Natural killer cell (primary cell): ENCODE data around the gene CDH13. TPM values are rescaled to one million over a fixed set of nuclear protein-coding genes. Genes with fewer than 3 reads are reported as not detected.

Experiments
- ATAC-seq, 3 donors: fragments of 150-1000 bp in 2 of 3; fragments of 200-7000 bp in 1 of 3; cut with Tn5 transposase; 1 replicate in 1 of 3; 2 replicates in 2 of 3; pipeline ENCODE4 v1.10.0; 2021; ENCODE audit warnings: mild to moderate bottlenecking in 2 of 3, moderate library complexity in 2 of 3
- DNase-seq, 2 donors: peaks; one replicate each; pipeline versions ENCODE4 v3.0.0 to v3.0.0-alpha.2; 2013 to 2021; ENCODE audit warnings: mixed read lengths in 1 of 2
- H3K27ac ChIP-seq: one replicate; pipeline ENCODE4 v1.5.1; 2013; ENCODE audit warnings: mild to moderate bottlenecking, low read length
- H3K27me3 ChIP-seq: one replicate; pipeline ENCODE4 v1.6.1; 2013; ENCODE audit warnings: low read length; ENCODE audit not compliant: control insufficient read depth, insufficient read depth
- H3K36me3 ChIP-seq: one replicate; pipeline ENCODE4 v1.6.1; 2013; ENCODE audit warnings: low read length; ENCODE audit not compliant: control insufficient read depth, insufficient read depth
- H3K4me1 ChIP-seq: one replicate; pipeline ENCODE4 v1.6.1; 2013; ENCODE audit warnings: low read length; ENCODE audit not compliant: control insufficient read depth, insufficient read depth
- H3K4me3 ChIP-seq: one replicate; pipeline ENCODE4 v1.5.1; 2013; ENCODE audit warnings: low read length
- H3K9me3 ChIP-seq: one replicate; pipeline ENCODE4 v1.6.1; 2013; ENCODE audit warnings: low read length; ENCODE audit not compliant: control insufficient read depth, insufficient read depth
- H3K27ac Mint-ChIP-seq, 2 donors: one replicate each; pipeline ENCODE4 v1.8.0; 2022; ENCODE audit warnings: mild to moderate bottlenecking in 2 of 2, mixed read lengths in 2 of 2, moderate library complexity in 1 of 2
- H3K27me3 Mint-ChIP-seq, 2 donors: one replicate each; pipeline ENCODE4 v1.8.0; 2022; ENCODE audit warnings: low read depth in 2 of 2, mixed read lengths in 2 of 2
- H3K36me3 Mint-ChIP-seq: one replicate; pipeline ENCODE4 v1.8.0; 2022; ENCODE audit warnings: mixed read lengths
- H3K4me1 Mint-ChIP-seq, 2 donors: one replicate each; pipeline ENCODE4 v1.8.0; 2022; ENCODE audit warnings: mixed read lengths in 2 of 2
- H3K4me3 Mint-ChIP-seq: one replicate; pipeline ENCODE4 v1.8.0; 2022; ENCODE audit warnings: mild to moderate bottlenecking, moderate library complexity, mixed read lengths
- H3K9me3 Mint-ChIP-seq, 2 donors: one replicate each; pipeline ENCODE4 v1.8.0; 2022; ENCODE audit warnings: mixed read lengths in 2 of 2
- WGBS: methylation state at CpG from one replicate; pipeline ENCODE4 v1.1.7; 2013; ENCODE audit warnings: missing lambda C conversion rate; ENCODE audit not compliant: insufficient coverage; 5-methylcytosine and 5-hydroxymethylcytosine counted together
- intact Hi-C: fragments of 100-400 bp; cut with micrococcal nuclease; formaldehyde crosslinking; loops from one replicate; pipeline ENCODE4 v1.14.2; 2022
- total RNA-seq, 4 donors: library from RNA; stranded (reverse); fragments of 120-200 nt in 1 of 4; gene quantifications; one replicate each; pipeline versions ENCODE4 v1.2.3 to v1.2.4, GENCODE V29; 2013 to 2022
- TF ChIP-seq, protein P1 (sequence below): fragments of 200-600 bp; IDR thresholded peaks from one replicate; pipeline ENCODE4 v1.8.0; 2022; ENCODE audit warnings: antibody characterized with exemption

The CDH13 gene
- total RNA-seq, 3 donors from 2014 or later (not counting 1 experiment from before 2014, with no cell fraction given), result not detected

DNA sequence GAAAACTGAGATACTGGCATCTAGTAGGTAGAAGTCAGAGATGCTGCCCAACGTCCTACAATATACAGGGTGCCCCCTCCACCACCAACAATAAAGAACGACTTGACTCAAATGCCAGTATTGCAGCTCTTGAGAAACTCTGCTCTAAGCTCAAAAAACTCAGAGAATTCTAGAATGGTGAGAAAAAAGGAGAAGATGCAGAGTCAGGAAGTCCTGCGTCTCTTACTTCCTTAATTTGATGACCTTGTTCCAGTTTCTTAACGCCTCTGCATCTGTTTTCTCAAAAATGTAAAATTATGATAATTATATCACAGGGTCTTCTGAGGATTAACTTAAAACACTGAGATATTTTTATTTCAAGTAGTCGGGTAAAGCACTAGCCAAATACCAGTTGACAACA, 1179.3 kb downstream of the CDH13 start:
- Histone ChIP-seq H3K9me3 (no peaks in the 10 kb centered on the region), H3K36me3 (peaks cover 5% of the 10 kb centered on the region), H3K27me3 (no peaks in the 10 kb centered on the region), H3K4me3 (no peak overlapping the region), H3K27ac (peak overlapping the region; percentile 30), H3K4me1 (peaks cover 31% of the 10 kb centered on the region)
- Mint-ChIP-seq H3K27ac (peak overlapping the region; percentile 10 to 71), H3K4me3 (peak overlapping the region; percentile 65), H3K9me3 (peaks cover 0 to 2% of the 10 kb centered on the region in 2 donors), H3K36me3 (no peaks in the 10 kb centered on the region), H3K27me3 (peaks cover 7 to 14% of the 10 kb centered on the region in 2 donors), H3K4me1 (peaks cover 24 to 26% of the 10 kb centered on the region in 2 donors)
- no peak for DNase-seq
- TF ChIP-seq, protein P1, sequence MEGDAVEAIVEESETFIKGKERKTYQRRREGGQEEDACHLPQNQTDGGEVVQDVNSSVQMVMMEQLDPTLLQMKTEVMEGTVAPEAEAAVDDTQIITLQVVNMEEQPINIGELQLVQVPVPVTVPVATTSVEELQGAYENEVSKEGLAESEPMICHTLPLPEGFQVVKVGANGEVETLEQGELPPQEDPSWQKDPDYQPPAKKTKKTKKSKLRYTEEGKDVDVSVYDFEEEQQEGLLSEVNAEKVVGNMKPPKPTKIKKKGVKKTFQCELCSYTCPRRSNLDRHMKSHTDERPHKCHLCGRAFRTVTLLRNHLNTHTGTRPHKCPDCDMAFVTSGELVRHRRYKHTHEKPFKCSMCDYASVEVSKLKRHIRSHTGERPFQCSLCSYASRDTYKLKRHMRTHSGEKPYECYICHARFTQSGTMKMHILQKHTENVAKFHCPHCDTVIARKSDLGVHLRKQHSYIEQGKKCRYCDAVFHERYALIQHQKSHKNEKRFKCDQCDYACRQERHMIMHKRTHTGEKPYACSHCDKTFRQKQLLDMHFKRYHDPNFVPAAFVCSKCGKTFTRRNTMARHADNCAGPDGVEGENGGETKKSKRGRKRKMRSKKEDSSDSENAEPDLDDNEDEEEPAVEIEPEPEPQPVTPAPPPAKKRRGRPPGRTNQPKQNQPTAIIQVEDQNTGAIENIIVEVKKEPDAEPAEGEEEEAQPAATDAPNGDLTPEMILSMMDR, result no peak
- no peak for ATAC-seq
- no CpG with 5 or more reads among the region's 5 CpGs for WGBS
- intact Hi-C loops, result loop anchor here (5.0 kb wide), 1 partner anchor 91 kb away; the partner anchor contains the start of gene MLYCD

DNA sequence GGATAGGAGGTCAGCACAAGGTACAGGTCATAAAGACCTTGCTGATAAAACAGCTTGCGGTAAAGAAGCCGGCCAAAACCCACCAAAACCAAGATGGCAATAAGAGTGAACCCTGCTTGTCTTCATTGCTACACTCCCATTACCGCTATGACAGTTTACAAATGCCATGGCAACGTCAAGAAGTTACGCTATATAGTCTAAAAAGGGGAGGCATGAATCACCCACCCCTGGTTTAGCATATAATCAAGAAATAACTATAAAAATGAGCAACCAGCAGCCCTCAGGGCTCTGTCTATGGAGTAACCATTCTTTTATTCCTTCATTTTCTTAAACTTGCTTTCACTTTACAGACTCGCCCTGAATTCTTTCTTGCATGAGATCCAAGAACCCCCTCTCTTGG, 1180.0 kb downstream of the CDH13 start:
- Mint-ChIP-seq H3K36me3 (no peaks in the 10 kb centered on the region), H3K4me1 (peaks cover 24 to 26% of the 10 kb centered on the region in 2 donors), H3K4me3 (peak overlapping the region; percentile 42), H3K9me3 (peaks cover 0 to 2% of the 10 kb centered on the region in 2 donors), H3K27me3 (peaks cover 4 to 7% of the 10 kb centered on the region in 2 donors), H3K27ac (peak overlapping the region; percentile 50 to 92)
- Histone ChIP-seq H3K4me1 (peaks cover 31% of the 10 kb centered on the region), H3K4me3 (no peak overlapping the region), H3K36me3 (peaks cover 10% of the 10 kb centered on the region), H3K27ac (peak overlapping the region; percentile 77), H3K27me3 (no peaks in the 10 kb centered on the region), H3K9me3 (no peaks in the 10 kb centered on the region)
- DNase-seq, result no peak
- TF ChIP-seq, protein P1, result no peak
- ATAC-seq, result no peak
- intact Hi-C loops, result loop anchor here (5.0 kb wide), 1 partner anchor 91 kb away; the partner anchor contains the start of gene MLYCD
- WGBS, result 96% methylated on average over 6 of the region's 6 CpGs

DNA sequence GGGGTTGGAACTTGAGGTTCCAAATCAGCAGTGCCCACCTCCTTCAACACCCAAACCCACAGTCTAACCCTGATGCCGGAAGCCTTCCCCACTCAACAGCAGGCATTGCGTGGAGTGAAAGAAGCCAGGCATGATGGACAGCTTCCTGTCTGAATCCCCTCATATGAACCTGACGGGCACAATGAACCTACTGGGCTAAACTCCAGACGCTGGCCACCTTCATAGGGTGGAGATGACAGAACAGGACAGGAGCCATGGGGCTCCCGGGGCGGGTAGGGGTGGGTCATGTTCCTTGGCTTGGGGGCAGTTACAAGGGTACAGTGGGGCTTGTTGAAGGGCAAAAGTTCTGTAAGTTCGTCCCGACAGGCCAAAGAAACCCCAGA, 1180.5 kb downstream of the CDH13 start:
- Mint-ChIP-seq H3K4me1 (peaks cover 24 to 26% of the 10 kb centered on the region in 2 donors), H3K9me3 (peaks cover 0 to 2% of the 10 kb centered on the region in 2 donors), H3K27ac (peak overlapping the region; percentile 80 to 92), H3K36me3 (no peaks in the 10 kb centered on the region), H3K4me3 (peak overlapping the region; percentile 98), H3K27me3 (peaks cover 4 to 7% of the 10 kb centered on the region in 2 donors)
- Histone ChIP-seq H3K36me3 (peaks cover 14% of the 10 kb centered on the region), H3K4me1 (peaks cover 31% of the 10 kb centered on the region), H3K9me3 (no peaks in the 10 kb centered on the region), H3K4me3 (no peak overlapping the region), H3K27ac (peak overlapping the region; percentile 77), H3K27me3 (no peaks in the 10 kb centered on the region)
- ATAC-seq, result peak in 1 of 3 donors; percentile 1
- TF ChIP-seq, protein P1, result no peak
- WGBS, result 97% methylated on average over 8 of the region's 8 CpGs
- intact Hi-C loops, result loop anchor here (5.0 kb wide), 1 partner anchor 90 kb away; the partner anchor contains the start of gene MLYCD
- DNase-seq, result no peak
